Progenitor cell of endocrine pancreas (in vitro differentiated cells): ENCODE results near the gene RAD51B. TPM values are rescaled to one million over a fixed set of nuclear protein-coding genes. Genes with fewer than 3 reads are reported as not detected.

Experiments
- DNase-seq: peaks from one replicate; pipeline ENCODE4 v3.0.0; 2021; ENCODE audit warnings: low spot score; ENCODE audit not compliant: unreplicated experiment
- H3K27ac Mint-ChIP-seq: 2 replicates; pipeline ENCODE4 v1.8.0; 2021; ENCODE audit warnings: mild to moderate bottlenecking, moderate library complexity, mixed read lengths
- H3K27me3 Mint-ChIP-seq: 2 replicates; pipeline ENCODE4 v1.8.0; 2021; ENCODE audit warnings: mixed read lengths
- H3K36me3 Mint-ChIP-seq: 2 replicates; pipeline ENCODE4 v1.8.0; 2022; ENCODE audit warnings: mixed read lengths; ENCODE audit not compliant: insufficient read depth
- H3K4me1 Mint-ChIP-seq: 2 replicates; pipeline ENCODE4 v1.8.0; 2021; ENCODE audit warnings: low read depth, mixed read lengths
- H3K4me3 Mint-ChIP-seq: 2 replicates; pipeline ENCODE4 v1.8.0; 2021; ENCODE audit warnings: low read depth, mild to moderate bottlenecking, moderate library complexity, mixed read lengths
- H3K9me3 Mint-ChIP-seq: 2 replicates; pipeline ENCODE4 v1.8.0; 2021; ENCODE audit warnings: low read depth, mixed read lengths
- total RNA-seq: library from RNA; stranded (reverse); gene quantifications from 2 replicates; pipeline ENCODE4 v1.2.1, GENCODE V29; 2021
- TF ChIP-seq, protein P1 (sequence below): fragments of 200-600 bp; sonication (generic); IDR thresholded peaks from one replicate; pipeline ENCODE4 v1.5.0; 2021; ENCODE audit warnings: antibody characterized with exemption, mild to moderate bottlenecking; ENCODE audit not compliant: unreplicated experiment

RAD51B gene
- total RNA-seq, 1 donor from 2014 or later: 24.7 TPM

GRCh38 chr14:68741477-68741791 is 921.9 kb downstream of the RAD51B start:
- H3K36me3 Mint-ChIP-seq: no peaks in the 10 kb centered on the region
- H3K4me1 Mint-ChIP-seq: peaks cover 16% of the 10 kb centered on the region
- TF ChIP-seq, protein P1, sequence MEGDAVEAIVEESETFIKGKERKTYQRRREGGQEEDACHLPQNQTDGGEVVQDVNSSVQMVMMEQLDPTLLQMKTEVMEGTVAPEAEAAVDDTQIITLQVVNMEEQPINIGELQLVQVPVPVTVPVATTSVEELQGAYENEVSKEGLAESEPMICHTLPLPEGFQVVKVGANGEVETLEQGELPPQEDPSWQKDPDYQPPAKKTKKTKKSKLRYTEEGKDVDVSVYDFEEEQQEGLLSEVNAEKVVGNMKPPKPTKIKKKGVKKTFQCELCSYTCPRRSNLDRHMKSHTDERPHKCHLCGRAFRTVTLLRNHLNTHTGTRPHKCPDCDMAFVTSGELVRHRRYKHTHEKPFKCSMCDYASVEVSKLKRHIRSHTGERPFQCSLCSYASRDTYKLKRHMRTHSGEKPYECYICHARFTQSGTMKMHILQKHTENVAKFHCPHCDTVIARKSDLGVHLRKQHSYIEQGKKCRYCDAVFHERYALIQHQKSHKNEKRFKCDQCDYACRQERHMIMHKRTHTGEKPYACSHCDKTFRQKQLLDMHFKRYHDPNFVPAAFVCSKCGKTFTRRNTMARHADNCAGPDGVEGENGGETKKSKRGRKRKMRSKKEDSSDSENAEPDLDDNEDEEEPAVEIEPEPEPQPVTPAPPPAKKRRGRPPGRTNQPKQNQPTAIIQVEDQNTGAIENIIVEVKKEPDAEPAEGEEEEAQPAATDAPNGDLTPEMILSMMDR: no peak
- H3K4me3 Mint-ChIP-seq: no peak overlapping the region
- peaks cover 5% of the 10 kb centered on the region for H3K27me3 Mint-ChIP-seq
- peaks cover 4% of the 10 kb centered on the region for H3K9me3 Mint-ChIP-seq
- H3K27ac Mint-ChIP-seq: no peak overlapping the region
- no peak for DNase-seq

GRCh38 chr14:68741839-68742470 is 922.4 kb downstream of the RAD51B start:
- Mint-ChIP-seq H3K9me3 (peaks cover 4% of the 10 kb centered on the region), H3K27me3 (peaks cover 5% of the 10 kb centered on the region), H3K4me1 (peaks cover 11% of the 10 kb centered on the region), H3K36me3 (no peaks in the 10 kb centered on the region), H3K4me3 (no peak overlapping the region), H3K27ac (no peak overlapping the region)
- TF ChIP-seq, protein P1: no peak
- no peak for DNase-seq

- Mint-ChIP-seq H3K9me3 (peaks cover 4% of the 10 kb centered on the region), H3K36me3 (no peaks in the 10 kb centered on the region), H3K27ac (no peak overlapping the region), H3K27me3 (no peaks in the 10 kb centered on the region), H3K4me1 (peaks cover 10% of the 10 kb centered on the region), H3K4me3 (no peak overlapping the region)
- no peak for DNase-seq
- TF ChIP-seq, protein P1: no peak
These were observed 925.0 kb downstream of the RAD51B start for GRCh38 chr14:68744613-68745012.

DNA sequence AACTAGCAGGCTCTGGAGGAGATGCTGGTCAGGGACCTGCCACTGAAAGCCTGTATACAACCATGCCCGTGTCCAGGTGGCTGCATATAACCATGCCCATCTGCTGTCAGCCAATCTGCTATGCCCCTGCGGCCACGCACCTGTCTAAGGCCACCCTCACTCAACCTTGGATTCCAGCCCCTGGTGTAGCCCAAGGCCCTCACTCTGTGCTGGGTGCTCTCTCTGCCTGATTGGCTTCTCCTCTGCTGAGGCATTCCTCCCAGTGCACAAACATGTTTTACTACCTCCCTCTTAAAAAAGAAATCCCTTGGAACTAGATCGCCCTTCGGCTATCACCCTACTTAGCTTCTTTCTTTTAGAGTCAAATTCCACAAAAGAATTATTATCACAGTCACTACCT is 927.8 kb downstream of the RAD51B start:
- no peaks in the 10 kb centered on the region for H3K36me3 Mint-ChIP-seq
- no peaks in the 10 kb centered on the region for H3K27me3 Mint-ChIP-seq
- TF ChIP-seq, protein P1: no peak
- no peaks in the 10 kb centered on the region for H3K9me3 Mint-ChIP-seq
- H3K27ac Mint-ChIP-seq: no peak overlapping the region
- H3K4me3 Mint-ChIP-seq: no peak overlapping the region
- no peak for DNase-seq
- peaks cover 12% of the 10 kb centered on the region for H3K4me1 Mint-ChIP-seq

DNA sequence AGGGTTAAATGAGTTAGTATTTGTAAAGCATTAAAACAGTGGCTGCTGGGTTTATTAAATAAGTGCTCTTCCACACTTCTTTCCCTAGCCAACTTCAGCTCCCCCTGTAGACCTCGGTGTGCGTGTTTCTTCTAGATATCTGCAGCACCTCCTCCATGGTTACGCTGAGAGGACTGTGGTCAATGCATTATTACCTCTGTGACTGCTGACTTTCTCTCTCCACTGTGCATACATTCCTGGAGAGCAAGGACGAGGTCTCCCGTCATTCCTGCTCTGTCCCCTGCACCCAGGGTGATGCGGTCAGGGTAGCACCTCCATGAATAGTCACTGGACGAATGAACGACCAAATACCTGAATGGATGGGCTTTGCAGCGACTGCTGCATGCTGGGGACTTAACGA is 928.7 kb downstream of the RAD51B start:
- H3K9me3 Mint-ChIP-seq: no peaks in the 10 kb centered on the region
- no peak overlapping the region for H3K4me3 Mint-ChIP-seq
- DNase-seq: no peak
- TF ChIP-seq, protein P1: no peak
- H3K27me3 Mint-ChIP-seq: no peaks in the 10 kb centered on the region
- no peak overlapping the region for H3K27ac Mint-ChIP-seq
- H3K4me1 Mint-ChIP-seq: peaks cover 15% of the 10 kb centered on the region
- no peaks in the 10 kb centered on the region for H3K36me3 Mint-ChIP-seq
